Measurements from ENCODE around the gene IP6K3.

IP6K3 gene

GRCh38 chr6:33723371-33724085, 23.2 kb downstream of the IP6K3 start:
- no peak for DNase-seq (ENCODE audit: low read depth, low spot score)

DNA sequence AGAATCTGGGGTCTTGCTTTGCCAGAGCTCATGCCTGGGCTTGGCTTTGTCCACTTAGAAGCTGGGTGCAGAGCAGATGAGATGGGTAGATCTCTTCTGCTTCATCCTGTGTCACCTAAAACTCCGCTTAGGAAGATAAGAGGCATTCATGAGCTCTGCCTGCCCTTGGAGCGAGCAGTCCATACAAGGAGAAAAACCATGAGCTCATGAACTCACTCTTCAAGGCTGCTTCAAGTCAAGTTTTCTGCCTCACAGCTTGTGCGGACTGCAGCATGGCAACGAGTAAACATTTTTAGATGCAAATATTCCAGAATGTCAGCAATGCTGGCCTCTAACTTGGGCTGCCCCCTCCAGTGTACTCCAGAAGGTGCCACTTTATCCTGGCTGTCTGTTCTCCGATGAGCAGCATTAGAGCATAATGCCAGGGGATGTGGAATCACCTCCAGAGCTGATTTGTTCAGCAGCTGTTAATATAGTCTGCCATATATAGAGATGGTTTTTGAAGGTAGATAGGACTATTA, 24.5 kb downstream of the IP6K3 start:
- no peak for DNase-seq (ENCODE audit: low read depth, low spot score)

GRCh38 chr6:33721508-33721907, 25.2 kb downstream of the IP6K3 start:
- DNase-seq (ENCODE audit: low read depth, low spot score) = no peak

GRCh38 chr6:33720998-33721397, 25.7 kb downstream of the IP6K3 start:
- DNase-seq (ENCODE audit: low read depth, low spot score) = no peak

GRCh38 chr6:33719326-33719987, 27.2 kb downstream of the IP6K3 start:
- no peak for DNase-seq (ENCODE audit: low read depth, low spot score)

DNA sequence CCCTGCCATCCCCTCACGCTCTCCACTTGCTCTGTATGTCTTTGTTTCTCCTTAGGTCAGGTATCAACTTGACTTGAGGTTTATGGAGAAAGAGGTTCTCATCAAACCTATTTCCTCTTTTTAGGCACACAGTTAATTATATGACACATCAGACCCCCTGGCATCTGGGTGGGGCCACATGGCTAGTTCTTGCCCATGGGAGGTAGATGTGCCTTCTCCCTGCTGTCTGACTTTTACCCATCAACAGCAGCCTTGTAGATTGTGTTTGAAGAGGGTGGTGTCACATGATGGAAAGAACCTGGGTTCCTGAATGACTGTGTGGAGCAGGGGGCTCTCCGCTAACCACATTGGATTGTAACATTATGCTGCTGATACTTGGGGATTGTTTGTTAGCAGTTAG, 28.0 kb downstream of the IP6K3 start:
- DNase-seq (ENCODE audit: low read depth, low spot score) = no peak

DNA sequence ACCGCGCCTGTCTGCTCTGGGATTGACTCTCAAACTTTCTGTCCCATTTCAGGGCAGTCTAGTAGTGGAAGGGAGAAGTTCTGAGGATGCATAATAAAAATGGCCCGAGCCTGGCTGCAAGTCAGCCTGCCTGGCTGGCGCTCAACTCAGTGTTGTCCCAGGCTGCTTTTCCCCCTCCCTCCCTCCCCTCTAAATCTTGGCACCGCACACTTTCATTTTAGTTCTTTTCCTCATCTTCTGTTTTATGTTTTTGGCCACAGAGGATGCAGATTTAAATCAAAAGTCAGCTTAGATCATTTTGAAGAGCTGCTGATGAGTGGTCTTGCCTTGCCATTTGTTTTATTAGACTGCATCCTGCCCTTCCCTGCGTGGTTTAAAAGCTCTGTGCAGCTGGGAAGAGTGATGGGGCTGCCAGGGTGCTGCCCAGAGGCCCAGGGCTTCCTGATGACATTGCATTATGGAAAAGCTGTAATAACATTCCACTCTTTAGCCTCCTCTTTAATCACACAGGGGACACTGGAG, 28.7 kb downstream of the IP6K3 start:
- DNase-seq (ENCODE audit: low read depth, low spot score) = no peak

- no peak for DNase-seq (ENCODE audit: low read depth, low spot score)
These were observed 29.6 kb downstream of the IP6K3 start for GRCh38 chr6:33716890-33717632.

DNA sequence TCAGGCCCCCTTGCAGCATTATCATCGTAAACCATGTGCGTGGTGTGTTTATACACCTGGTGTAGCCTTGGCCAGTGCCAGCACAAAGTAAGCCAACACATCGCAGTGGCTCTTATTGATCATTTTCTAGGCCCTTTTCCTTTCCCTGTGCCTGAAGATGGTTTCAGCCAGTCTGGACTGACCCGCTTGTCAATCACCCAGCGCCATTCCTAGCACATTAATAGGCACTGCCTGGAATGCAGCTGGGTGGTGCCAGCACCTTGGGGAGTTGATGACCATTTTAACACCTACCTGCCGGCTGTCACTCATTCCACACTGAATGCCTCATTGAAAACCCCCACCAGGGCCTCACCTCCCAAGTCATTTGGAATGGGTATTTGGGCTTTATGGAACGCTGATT, 30.3 kb downstream of the IP6K3 start:
- no peak for DNase-seq (ENCODE audit: low read depth, low spot score)

DNA sequence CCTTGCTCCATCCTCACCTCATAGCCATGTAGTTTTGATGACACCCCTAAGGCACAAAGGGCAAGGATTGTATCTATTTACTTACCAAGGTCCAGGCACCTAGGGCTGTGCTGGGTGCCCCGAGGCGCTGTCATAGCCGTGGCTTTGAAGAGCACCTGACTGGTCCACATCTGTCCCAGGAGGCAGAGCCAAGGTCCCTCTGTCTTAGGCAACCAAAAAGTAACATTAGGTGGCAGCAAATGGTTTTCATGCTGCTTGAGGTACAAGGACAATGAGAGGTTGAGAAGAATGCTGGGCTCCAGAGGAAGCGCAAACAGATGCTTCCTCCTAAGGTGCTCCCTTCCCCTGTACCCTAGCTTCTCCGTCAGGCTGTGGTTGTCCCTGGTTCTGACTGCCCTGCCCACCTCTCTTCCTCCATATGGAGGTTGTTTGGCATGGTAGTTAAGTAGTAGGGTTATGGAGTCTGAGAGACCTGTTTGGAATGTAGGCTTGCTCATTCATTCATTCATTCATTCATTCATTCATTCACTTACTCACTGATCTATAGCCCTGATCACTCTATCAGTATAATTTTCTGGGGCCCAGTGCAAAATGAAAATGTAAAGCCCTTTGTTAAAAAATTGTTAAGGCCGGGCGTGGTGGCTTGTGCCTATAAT, 32.2 kb downstream of the IP6K3 start:
- DNase-seq (ENCODE audit: low read depth, low spot score) = no peak

GRCh38 chr6:33713786-33714185, 32.9 kb downstream of the IP6K3 start:
- DNase-seq (ENCODE audit: low read depth, low spot score) = no peak

GRCh38 chr6:33712914-33713313, 33.8 kb downstream of the IP6K3 start:
- DNase-seq (ENCODE audit: low read depth, low spot score) = no peak

GRCh38 chr6:33711140-33712129, 35.3 kb downstream of the IP6K3 start, which contains the start of gene UQCC2:
UQCC2 (minus strand) TSS chr6:33711700; CDS start chr6:33711686, 14 bp downstream.
- DNase-seq (ENCODE audit: low read depth, low spot score) = peak; percentile 88

- DNase-seq (ENCODE audit: low read depth, low spot score) = no peak
These were observed 36.2 kb downstream of the IP6K3 start for GRCh38 chr6:33710296-33711121.

DNA sequence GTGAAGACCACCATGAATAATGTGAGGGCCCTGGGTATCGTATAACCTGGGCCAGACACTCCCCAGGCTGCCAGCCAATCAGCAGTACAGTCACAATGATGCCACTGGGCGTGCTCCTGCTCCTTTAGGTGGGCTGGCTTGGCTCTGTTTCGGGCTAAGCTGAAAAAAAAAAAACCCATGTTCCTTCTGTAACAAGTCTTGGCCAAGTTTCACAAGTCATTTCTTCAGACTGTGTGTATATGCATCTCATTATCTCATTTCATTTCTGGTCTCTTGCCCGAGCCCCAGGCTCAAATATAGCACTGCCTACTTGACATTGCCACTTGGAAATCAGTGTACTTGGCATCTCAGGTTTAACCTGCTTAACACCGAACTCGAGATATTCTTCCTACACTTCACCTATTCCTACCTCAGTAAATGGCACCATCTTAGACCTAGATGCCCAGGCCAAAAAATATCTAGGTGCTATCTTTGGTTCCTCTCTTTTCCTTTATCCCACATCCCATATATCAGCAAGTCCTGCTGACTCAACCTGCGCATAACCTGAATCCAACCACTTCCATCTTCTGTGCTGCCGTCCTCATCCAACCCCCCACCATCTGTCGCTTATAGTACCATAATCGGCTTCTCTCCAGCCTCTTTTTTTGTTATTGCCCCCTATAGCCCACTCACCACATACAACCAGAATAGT, 37.0 kb downstream of the IP6K3 start:
- DNase-seq (ENCODE audit: low read depth, low spot score) = no peak

GRCh38 chr6:33708516-33709204, 38.0 kb downstream of the IP6K3 start:
- no peak for DNase-seq (ENCODE audit: low read depth, low spot score)

- no peak for DNase-seq (ENCODE audit: low read depth, low spot score)
These were observed 38.9 kb downstream of the IP6K3 start for GRCh38 chr6:33707771-33708170.
